22Rv1 (cell line): Measurements from ENCODE around the gene DPH7.

Experiments used
- ZFX ChIP-seq: fragments of 450-650 bp; IDR thresholded peaks from 2 replicates; pipeline ENCODE4 v1.6.1; 2017; ENCODE audit warnings: antibody characterized with exemption, borderline replicate concordance
- TF ChIP-seq, protein P1 (sequence below): fragments of 450-650 bp; IDR thresholded peaks from 2 replicates; pipeline ENCODE4 v1.5.1; 2017; ENCODE audit warnings: mild to moderate bottlenecking

DNA sequence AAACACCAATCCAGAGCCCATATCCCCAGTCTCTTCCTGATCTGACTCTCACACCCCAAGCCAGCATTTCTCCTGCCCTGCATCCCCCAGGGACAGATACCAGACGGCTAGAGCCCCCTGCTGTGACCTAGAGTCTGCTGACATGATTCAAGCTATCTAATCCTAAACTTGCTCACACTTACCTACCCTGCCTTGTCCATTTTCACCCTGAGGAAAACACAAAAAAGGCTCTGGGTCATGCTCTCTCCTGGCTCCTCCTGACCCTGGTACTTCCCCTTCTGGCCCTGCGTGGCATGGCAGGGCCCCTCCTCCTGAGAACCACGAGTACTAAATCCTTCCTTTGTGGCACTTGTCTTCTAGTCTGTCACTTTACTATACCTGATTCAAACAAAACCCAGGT, 23.9 kb upstream of the DPH7 start:
- TF ChIP-seq, protein P1, sequence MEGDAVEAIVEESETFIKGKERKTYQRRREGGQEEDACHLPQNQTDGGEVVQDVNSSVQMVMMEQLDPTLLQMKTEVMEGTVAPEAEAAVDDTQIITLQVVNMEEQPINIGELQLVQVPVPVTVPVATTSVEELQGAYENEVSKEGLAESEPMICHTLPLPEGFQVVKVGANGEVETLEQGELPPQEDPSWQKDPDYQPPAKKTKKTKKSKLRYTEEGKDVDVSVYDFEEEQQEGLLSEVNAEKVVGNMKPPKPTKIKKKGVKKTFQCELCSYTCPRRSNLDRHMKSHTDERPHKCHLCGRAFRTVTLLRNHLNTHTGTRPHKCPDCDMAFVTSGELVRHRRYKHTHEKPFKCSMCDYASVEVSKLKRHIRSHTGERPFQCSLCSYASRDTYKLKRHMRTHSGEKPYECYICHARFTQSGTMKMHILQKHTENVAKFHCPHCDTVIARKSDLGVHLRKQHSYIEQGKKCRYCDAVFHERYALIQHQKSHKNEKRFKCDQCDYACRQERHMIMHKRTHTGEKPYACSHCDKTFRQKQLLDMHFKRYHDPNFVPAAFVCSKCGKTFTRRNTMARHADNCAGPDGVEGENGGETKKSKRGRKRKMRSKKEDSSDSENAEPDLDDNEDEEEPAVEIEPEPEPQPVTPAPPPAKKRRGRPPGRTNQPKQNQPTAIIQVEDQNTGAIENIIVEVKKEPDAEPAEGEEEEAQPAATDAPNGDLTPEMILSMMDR = no peak
- TF ChIP-seq ZFX = no peak
